Hematopoietic multipotent progenitor cell treated with erythropoietin and hydrocortisone succinate and interleukin-3 and kit ligand, for 6 days (in vitro differentiated cells): ENCODE measurements around the gene SEC23A.

Experiments
- DNase-seq: peaks from one replicate; pipeline ENCODE4 v3.0.0-alpha.2; 2015

Gene SEC23A

GRCh38 chr14:38982278-38982677, 120.8 kb downstream of the SEC23A start:
- no peak for DNase-seq
